HG03045 (cell line): ENCODE measurements around the gene KBTBD8.

ENCODE experiments used
- ATAC-seq: cut with Tn5 transposase; IDR thresholded peaks from one replicate; pipeline ENCODE4 v1.9.1; 2021; ENCODE audit warnings: mild to moderate bottlenecking, moderate library complexity; ENCODE audit not compliant: unreplicated experiment

The KBTBD8 gene

GRCh38 chr3:66996696-66997095, 1.4 kb upstream of the KBTBD8 start:
- no peak for ATAC-seq

- ATAC-seq, result no peak
Observed at GRCh38 chr3:66997560-66998112, 471 bp upstream of the KBTBD8 start.

GRCh38 chr3:66998904-66999235, 763 bp downstream of the KBTBD8 start:
- no peak for ATAC-seq

- peak; percentile 34 for ATAC-seq
Observed at GRCh38 chr3:67000009-67000408, 1.9 kb downstream of the KBTBD8 start.

- ATAC-seq, result no peak
Observed at GRCh38 chr3:67001086-67001861, 3.2 kb downstream of the KBTBD8 start.

GRCh38 chr3:67005974-67006373, 7.9 kb downstream of the KBTBD8 start:
- no peak for ATAC-seq

GRCh38 chr3:67006460-67006859, 8.4 kb downstream of the KBTBD8 start:
- ATAC-seq, result no peak

GRCh38 chr3:67008388-67008787, 10.3 kb downstream of the KBTBD8 start:
- no peak for ATAC-seq

GRCh38 chr3:67009716-67010115, 11.6 kb downstream of the KBTBD8 start:
- ATAC-seq, result no peak

- ATAC-seq, result no peak
Observed at GRCh38 chr3:67011414-67012131, 13.5 kb downstream of the KBTBD8 start.

GRCh38 chr3:67012564-67012963, 14.5 kb downstream of the KBTBD8 start:
- ATAC-seq, result no peak

- no peak for ATAC-seq
Observed at GRCh38 chr3:67015702-67016484, 17.8 kb downstream of the KBTBD8 start.

- ATAC-seq, result no peak
Observed at GRCh38 chr3:67016522-67017080, 18.5 kb downstream of the KBTBD8 start.

GRCh38 chr3:67017211-67017610, 19.1 kb downstream of the KBTBD8 start:
- ATAC-seq, result no peak

- ATAC-seq, result peak; percentile 42
Observed at GRCh38 chr3:67018105-67018788, 20.1 kb downstream of the KBTBD8 start.

- peak; percentile 63 for ATAC-seq
Observed at GRCh38 chr3:67018789-67019526, 20.9 kb downstream of the KBTBD8 start.

- no peak for ATAC-seq
Observed at GRCh38 chr3:67028001-67028784, 30.1 kb downstream of the KBTBD8 start.

GRCh38 chr3:67030785-67031740, 33.0 kb downstream of the KBTBD8 start:
- ATAC-seq, result peak; percentile 67
